SIG-M5 (cell line): ENCODE measurements around the gene MRPL51.

Experiments
- DNase-seq: peaks from one replicate; lab custom pipeline; 2025; lab: John Stamatoyannopoulos, UW

Gene MRPL51

GRCh38 chr12:6492838-6493496, at the start of gene MRPL51:
MRPL51 (minus strand) TSS chr12:6493262; CDS start chr12:6493136, 126 bp downstream.
- peak; percentile 67 for DNase-seq

GRCh38 chr12:6542209-6543009, 49.3 kb upstream of the MRPL51 start:
- DNase-seq: no peak

GRCh38 chr12:6541371-6542165, 48.5 kb upstream of the MRPL51 start:
- DNase-seq: no peak

GRCh38 chr12:6540181-6540877, 47.3 kb upstream of the MRPL51 start:
- DNase-seq: no peak

GRCh38 chr12:6539707-6540134, 46.7 kb upstream of the MRPL51 start:
- no peak for DNase-seq

GRCh38 chr12:6539314-6539682, 46.2 kb upstream of the MRPL51 start:
- no peak for DNase-seq

GRCh38 chr12:6538420-6539313, 45.6 kb upstream of the MRPL51 start:
- no peak for DNase-seq

- peak; percentile 35 for DNase-seq
Observed at GRCh38 chr12:6537580-6538419, 44.7 kb upstream of the MRPL51 start.

GRCh38 chr12:6536894-6537579, 44.0 kb upstream of the MRPL51 start:
- no peak for DNase-seq

GRCh38 chr12:6535960-6536847, 43.1 kb upstream of the MRPL51 start:
- no peak for DNase-seq

- DNase-seq: no peak
Observed at GRCh38 chr12:6535697-6535946, 42.6 kb upstream of the MRPL51 start.

GRCh38 chr12:6534945-6535696, 42.1 kb upstream of the MRPL51 start:
- DNase-seq: peak; percentile 44

- no peak for DNase-seq
Observed at GRCh38 chr12:6534695-6534944, 41.6 kb upstream of the MRPL51 start.

GRCh38 chr12:6533923-6534694, 41.0 kb upstream of the MRPL51 start, which contains the start of gene GAPDH:
GAPDH (plus strand) TSS chr12:6534517; CDS start chr12:6534833, 316 bp downstream.
- peak; percentile 83 for DNase-seq

GRCh38 chr12:6533653-6533922, 40.5 kb upstream of the MRPL51 start:
- DNase-seq: no peak

- DNase-seq: no peak
Observed at GRCh38 chr12:6532927-6533652, 40.0 kb upstream of the MRPL51 start.
